HK-2 (cell line): ENCODE measurements around the gene SHE.
"Not testable (repeated sequence)": the region's sequence is repeated elsewhere in the genome, so short reads cannot be mapped to it uniquely, and the experiment has no call there.

Experiments used
- DNase-seq: peaks from one replicate; pipeline ENCODE4 v3.0.0-alpha.2; 2018; ENCODE audit not compliant: unreplicated experiment

The SHE gene

DNA sequence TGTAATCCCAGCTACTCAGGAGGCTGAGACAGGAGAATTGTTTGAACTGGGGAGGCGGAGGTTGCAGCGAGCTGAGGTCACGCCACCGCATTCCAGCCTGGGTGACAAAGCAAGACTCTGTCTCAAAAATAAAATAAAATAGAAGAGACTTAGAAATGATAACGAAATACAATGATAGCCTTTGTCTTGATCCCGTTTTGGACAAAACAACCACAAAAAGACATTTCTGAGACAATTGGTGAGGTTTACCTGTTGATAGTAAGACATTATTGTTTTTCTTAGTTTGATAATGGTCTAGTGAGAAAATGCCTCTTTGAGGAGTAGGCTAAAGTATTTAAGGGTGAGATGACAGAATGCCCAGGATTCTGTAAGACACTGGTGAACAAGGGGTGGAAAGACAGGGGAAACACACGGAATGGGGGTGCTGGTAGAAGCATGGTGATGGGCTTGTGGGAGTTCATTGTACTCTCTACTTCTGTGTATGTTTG lies 11.9 kb upstream of the SHE start:
- no peak for DNase-seq

DNA sequence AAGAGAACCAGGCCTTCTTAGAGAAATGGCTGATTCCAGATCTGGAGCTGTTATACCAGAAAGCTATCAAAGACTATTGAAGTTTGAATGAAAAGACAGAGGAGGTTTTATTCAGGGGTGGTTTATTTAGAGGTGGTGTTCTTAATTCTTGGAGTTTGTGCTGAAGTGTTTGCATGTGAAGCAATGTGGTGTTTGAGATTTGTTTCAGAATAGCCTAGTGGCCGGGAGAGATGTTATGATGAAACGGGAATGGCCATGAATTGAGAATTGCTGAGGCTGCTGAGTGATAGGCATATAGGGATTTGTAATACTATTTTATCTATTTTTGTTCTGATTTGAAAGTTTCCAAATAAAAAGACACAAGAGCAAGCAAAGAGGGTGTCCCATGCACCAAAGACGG lies 10.5 kb upstream of the SHE start:
- DNase-seq, result no peak

DNA sequence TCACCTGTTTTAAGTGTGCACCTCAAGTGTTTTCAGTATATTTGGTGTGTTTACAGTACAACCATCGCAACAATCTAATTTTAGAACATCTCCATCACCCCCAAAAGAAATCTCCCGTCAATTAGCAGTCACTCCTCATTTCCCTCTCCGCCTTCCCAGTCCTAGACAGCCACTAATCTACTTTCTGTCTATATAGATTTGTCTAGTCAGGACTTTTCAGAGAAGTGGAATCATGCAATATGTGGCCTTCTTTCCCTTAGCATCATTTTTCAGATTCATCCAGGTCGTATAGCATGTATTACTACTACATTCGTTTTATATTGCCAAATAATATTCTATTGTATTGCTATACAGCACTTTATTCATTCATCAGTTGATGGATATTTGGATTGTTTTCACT lies 1.7 kb upstream of the SHE start:
- no peak for DNase-seq

DNA sequence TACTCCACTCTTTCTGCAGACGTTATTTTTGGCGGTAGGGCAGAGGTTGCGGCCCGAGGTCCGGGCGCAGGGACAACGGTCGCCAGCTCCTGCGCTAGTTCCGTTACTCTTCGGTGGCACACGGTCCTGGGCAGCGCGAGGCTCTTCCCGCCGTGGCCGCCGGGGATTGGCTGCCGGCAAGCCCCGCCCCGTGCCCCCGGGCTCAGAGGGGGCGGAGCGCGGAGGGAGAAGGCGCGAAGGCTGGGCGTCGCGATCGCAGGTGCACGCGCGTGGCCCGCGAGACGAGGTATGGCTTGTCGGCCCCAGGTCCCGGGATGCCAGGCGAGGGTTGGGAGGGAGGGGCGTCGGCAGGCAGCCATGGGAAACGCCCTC lies 518 bp upstream of the SHE start:
- DNase-seq, result peak; percentile 26

DNA sequence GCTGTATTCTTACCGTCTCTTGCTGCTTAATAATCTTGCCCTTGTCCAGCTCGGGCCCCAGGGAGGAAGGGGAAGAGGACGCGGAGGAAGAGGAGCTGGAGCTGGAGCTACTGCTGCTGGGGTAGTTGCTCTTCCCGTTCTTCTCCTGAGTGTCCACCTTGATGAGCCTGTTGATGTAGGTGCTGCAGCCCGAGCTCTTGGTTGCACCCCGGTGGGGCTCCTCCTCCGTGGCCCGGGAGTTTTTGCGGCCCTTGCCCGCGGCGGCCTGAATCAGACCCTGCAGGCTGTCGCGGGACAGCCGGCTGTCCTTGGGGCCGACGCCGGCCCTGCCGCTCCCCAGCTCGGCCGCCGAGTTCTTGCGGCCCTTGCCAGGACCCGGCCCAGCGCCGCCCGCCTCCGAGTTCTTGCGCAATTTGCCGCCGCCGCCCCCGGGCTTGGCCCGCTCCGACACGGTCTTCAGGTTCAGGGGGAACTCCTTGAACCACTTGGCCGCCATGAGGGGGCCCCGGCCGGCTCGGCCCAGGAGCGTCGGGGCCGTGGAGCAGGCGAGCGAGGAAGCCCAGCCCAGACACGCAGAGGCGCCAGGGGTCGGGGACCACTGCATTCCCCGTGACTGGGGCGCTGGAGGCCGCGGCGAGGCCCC lies 668 bp downstream of the SHE start:
- peak; percentile 28 for DNase-seq

DNA sequence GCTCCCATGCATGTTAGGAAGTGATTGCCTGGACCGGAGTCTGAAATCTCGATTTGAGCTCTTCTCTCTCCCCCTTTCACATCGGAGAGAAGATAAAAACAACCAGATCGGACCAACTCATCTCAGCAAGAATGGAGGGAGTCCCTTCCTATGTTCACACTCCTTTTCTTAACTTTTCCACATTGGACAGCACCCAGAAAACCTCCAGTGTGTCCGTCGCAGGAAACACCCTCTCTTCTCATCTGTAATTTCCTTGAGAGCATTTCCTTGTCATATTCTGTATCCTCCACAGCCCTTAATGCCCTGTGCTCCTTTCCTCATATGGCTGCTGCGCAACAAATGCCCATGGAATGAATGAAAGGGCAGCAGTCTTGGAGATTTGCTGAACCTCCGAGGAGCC lies 1.7 kb downstream of the SHE start:
- no peak for DNase-seq

DNA sequence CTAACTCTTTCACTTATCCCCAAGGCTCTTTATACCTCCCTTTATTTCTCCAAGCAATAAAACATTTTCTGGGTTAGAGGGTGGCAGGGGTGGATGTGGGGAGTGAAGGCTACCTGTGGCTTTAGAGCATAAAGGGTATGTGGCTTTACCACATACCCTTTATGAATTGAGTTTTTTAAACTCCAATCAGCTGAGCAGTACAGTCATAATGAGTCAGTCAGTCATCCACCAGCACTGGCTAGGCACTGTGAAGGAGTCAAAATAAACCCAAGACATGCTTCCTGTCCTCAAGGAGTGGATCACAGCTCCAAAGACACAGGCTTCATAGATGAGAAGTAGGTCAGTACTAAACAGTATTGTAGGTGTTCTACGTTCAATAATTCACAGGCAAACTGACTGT lies 2.8 kb downstream of the SHE start:
- DNase-seq, result no peak

DNA sequence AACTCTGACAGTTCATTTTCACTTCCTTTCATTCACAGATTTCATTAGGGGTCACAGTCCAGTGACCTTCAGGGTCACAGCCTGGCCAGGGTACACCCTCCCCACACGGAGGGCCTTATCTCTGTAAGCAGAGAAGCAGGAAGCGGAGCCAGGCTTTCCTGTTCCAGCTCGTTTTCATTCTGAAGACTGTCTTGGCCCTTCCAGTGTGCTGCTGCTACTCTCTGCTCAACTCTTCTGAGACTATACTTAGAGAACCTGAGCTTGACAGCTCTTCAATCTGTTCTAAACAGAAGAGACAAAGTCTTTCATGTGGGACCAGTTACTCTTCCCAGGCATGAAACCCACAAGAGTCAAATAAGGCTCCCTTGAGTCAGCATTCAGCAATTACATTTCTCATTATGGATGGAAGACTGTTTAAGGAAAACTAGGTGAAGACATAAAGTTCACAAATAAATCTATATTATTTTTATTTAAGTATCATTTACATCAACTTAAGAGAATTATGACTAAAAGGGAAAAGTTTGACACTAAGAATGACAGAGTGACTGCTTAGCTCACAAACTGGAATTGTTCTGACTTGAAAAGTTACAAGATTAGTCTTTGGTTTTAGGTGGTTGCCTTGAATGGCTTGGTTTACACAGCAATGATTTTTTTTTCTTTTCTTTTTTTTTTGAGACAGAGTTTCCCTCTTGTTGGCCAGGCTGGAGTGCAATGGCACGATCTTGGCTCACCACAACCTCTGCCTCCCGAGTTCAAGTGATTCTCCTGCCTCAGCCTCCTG lies 5.0 kb downstream of the SHE start:
- no peak for DNase-seq

DNA sequence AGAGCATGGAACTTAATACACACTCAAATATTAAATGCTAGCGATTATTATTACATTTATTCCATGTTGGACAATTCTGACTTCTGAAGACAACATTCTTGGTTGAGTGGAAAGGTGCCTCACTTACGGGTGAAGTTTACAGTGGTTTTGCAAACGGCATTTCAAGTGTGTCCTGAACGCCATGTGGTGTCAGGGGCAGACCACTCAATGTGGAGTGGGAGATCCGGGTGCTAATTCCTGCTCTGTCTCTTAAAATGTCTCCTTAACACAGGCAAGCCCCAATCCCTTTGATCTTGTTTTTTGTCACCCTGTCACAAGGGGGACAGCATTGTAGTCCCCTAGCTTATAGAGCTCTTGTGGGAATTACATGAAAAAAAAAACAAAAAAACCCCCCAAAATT lies 5.8 kb downstream of the SHE start:
- DNase-seq, result no peak

DNA sequence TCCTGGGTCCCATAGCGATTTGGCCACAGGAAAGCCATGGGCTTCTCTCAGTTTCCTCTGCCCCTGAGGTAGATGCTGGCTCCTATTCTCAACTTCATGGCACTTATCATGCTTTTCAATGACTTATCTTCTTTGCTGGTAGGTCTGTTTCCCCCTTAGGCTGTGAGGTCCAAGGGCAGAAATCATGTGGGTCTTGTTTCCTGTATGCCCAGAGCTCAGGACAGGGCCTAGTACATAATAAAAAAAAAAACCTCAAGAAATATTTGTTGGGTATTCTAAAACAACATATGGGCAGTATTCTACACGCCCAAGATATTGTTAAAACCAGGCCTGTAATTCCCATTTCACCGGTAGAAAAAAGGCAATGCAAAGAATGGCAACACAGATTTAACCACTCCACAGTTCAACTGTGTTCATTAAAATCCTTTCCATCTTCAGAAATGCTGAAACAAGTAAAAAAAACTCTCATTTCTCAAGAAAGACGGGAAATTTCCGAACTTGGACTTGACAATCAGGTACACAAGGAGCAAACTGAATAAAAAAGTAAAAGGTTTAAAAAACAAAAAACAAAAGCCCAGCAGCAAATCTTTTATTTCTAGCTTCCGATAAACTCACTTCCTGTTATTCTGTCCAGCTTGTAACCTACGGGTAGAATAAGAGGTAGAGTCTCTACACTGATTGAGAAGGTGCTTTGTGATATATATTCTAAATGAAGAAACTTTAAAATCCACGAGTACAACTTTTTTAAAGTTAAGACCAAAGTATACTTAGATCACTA lies 6.5 kb downstream of the SHE start:
- DNase-seq, result no peak

DNA sequence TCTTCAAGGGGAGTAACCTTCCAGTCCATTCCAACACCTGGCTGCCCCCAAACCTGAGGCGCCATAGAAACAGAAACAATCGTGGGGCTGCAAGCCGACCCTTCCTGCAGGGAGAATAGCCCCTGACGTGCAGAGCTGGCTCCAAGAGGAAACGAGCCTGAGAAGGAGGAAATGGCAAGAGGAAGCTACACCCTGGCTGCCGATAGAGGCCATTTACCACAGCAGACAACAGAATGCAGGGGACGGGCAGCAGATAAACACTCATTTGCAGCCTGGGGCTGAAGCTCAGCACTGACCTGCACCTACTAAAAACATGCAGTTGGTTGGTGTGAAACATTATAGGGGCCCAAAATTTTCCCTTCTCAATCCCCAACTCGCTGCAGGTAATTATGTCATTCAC lies 8.9 kb downstream of the SHE start:
- no peak for DNase-seq

DNA sequence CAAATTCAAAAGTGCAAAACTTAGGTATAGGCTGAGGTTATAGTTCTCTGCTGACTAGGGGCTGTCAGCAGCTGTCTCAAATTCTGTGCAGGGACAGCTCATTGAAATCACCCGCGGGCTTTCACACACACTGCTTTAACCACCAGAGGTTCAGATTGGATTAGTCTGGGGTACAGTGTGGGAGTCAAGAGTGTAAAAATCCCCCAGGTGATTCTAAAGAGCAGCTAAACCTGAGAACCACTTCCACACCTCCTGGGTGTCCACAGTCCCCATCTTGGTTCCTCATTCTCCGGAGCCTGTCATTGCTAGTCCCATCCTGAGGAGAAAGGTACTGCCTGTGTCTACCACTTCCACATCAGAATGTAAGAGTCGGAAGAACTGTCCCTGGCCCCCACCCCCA lies 10.1 kb downstream of the SHE start:
- DNase-seq, result no peak

DNA sequence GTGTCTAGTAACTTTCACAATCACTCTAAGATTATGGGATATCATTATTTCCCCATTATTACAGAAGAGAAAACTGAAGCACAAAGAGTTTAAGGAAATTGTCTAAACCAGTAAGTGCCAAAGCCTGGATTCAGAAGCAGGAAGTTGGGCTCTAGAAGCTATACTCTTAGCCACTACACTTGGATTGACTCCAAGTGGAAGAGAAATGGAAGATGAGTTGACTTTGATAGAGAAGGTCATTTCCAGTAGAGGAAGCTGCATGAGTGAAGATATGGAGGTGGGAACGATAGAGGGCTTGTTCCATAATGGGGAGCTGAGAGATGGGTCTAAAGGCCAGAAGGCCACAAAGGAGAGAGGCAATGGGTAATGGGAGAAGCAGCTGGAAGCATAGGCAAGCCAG lies 11.9 kb downstream of the SHE start:
- DNase-seq, result no peak

DNA sequence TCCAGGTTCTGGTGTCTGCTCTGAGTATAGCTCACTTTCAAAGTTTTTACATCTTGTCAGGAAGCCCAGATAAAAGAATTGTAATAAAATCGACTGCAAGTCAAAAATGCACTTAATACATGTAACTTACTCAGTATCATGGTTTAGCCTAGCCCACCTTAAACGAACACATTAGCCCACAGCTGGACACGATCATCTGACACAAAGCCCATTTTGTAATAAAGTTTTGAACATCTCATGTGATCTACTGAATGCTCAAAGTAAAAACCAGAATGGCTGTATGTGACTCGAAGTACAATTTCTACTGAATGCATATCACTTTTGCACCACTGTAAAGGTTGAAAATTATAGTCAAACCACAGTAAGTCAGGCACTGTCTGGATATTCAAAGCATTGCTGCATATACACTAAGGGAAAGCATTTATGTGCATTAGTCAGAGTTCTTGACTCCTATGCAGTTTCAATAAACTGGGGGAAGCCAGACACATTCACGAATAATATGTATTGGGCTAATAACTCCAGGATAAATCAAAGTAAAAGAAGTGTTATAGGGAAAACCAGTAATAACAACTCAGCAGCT lies 12.4 kb downstream of the SHE start:
- no peak for DNase-seq

DNA sequence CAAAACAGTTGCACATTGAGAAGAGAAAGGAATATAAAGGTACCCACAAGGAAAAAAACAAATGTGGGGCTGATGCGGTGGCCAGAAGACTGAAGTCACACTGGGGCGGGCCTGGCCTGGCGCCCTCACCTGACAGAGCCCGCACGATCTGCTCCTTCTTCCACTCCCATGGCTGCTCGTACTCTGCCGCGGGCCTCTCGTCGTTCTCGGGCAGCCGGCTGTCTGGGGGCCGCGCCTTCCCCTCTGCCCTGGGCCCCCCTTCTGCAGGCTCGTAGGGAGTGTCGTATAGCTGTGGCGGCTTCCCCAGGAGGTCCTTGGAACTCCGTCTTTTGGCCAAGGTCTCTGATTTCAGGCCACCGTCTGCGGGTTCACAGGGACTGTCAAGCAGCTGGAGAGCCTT lies 13.3 kb downstream of the SHE start:
- DNase-seq, result no peak

DNA sequence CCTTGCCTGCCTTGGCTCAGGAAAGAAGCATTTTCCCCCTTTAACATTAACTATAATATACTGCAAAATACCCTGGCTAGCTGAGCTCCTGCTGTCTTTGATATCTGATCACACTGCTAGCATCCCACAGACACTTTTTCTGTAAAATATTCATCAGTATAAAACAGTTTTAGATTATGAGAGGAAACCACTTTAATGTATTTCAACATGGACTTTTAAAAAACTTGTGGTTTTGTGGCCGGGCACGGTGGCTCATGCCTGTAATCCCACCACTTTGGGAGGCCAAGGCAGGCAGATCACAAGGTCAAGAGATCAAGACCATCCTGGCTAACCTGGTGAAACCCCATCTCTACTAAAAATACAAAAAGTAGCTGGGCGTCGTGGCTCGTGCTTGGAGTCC lies 15.5 kb downstream of the SHE start:
- DNase-seq, result not testable (repeated sequence)

DNA sequence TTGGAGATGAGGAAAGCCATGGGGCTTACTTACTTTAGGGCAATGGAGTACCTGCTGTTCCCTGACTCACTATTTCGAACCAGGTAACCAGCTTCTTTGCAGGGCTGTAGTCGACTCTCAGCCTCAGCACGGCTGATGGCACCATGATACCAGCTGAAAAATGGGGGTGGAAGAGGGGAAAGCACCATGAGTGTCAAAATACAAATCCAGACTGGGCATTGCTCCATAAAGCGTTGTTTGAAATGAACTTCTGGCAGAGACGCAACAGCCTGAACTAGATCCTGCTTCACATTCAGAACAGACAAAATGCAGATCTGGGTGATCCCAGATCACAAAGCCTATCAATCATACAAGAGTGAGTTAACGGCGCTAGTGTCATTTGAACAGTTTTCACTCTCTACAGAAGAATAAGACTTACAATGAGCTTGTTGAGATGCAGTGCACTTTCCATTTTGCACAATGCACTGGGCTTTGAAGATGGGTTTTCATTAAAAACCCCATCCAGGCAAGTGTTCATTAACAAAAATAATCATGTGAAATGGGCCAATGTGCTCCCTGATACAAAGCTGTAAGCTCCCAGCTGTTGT lies 16.2 kb downstream of the SHE start:
- no peak for DNase-seq

DNA sequence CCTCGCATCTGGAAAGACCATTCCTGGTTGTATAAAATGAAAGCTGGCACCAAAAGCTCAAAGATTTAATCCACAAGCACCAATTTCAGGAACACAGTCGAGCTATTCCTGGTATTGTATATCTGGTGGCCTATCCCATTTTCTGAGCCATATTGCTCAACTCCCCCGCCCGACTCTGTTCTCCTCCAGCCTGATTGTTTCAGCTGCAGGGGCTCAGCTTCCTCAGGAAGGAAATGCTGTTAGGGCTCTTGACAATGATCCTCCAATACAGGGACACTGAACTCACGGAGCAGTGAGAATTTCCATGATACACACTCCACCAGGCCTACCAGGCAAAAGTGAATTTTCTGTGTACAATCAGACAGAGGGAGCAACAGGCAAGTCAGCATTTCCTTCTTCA lies 17.1 kb downstream of the SHE start:
- no peak for DNase-seq

DNA sequence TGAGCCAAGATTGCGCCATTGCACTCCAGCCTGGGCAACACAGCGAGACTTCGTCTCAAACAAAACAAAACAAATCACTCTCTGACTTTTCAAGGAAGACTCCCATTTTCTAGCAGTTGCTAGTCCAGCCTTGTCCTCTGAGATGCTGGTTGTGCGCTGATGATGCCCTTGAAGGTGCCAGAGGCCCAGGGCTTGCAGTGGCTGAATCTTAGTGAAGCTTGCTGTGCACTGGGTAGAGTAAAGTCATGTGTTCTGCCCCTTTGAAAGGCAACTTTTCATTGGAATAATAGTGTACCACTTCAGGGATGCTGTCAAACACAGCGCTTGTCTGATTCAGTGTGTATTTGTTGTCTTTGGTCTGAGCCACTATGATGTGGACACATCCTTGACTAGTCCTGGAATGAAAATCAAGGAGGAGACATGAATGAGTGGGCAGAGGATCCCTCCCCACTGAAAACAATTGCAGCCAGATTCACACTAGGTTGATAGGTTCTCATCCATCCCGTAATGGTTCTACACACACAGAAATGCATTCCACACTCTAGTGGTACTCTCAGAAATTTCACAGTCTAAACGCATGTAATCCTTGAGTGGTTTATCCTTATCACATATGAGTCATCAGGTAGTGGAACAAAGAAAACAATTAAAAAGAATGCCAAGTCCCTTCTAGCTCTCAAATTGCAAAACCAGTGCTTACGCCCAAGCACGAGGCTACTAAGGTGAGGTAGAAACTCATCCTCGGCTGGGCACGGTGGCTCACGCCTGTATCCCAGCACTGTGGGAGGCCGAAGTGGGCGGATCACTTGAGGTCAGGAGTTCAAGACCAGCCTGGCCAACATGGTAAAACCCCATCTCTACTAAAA lies 18.0 kb downstream of the SHE start:
- no peak for DNase-seq

DNA sequence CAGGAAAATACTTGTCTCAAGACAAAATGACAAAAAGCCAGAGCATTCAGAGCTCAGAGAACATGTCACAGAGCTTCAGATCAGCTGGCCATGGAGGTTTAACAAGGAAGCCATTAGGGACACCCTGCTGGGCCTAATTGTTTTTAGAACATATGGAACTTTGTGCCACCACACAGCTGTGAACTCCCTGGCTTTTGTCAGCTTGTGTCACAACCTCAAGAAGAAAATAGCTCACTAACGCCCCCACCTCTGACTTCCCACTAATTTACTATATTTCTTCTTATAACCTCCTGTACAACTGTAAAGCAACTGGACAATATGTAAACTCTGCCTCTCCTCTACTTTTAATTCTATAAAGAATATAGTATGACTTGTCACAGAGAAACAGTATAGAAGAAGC lies 21.2 kb downstream of the SHE start:
- no peak for DNase-seq

DNA sequence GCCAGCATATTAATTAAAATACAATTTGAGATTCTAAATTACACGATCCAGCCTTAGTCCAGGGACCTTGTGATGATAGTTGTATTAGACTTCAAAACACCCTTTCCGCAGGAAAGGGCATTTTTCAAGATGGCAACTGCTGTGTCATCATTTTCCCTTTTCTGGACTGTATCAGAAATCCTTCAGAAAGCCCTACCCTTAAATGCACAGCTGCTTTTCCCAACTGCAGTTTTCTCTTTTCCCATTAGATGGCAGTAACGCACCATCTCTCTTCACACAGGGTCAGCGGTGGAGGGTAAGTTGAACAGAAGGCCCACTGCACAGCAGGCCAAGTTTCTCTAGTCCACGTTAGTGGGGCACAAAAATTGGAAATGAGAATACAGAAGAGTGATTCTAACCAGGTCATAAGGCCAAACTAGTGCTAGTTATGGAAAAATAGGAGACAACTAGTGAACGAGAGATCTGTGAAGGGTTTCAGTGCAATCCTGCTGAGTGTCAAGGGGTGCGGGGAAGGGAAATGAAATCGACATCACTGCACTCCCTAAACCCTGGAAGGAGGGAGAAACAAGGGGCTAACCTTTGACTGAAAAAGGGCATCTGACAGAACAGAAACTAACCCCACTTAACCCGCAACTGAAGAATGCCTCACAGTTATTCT lies 22.3 kb downstream of the SHE start:
- DNase-seq, result peak; percentile 77
